ENCODE data around the gene DPP9.

DNA sequence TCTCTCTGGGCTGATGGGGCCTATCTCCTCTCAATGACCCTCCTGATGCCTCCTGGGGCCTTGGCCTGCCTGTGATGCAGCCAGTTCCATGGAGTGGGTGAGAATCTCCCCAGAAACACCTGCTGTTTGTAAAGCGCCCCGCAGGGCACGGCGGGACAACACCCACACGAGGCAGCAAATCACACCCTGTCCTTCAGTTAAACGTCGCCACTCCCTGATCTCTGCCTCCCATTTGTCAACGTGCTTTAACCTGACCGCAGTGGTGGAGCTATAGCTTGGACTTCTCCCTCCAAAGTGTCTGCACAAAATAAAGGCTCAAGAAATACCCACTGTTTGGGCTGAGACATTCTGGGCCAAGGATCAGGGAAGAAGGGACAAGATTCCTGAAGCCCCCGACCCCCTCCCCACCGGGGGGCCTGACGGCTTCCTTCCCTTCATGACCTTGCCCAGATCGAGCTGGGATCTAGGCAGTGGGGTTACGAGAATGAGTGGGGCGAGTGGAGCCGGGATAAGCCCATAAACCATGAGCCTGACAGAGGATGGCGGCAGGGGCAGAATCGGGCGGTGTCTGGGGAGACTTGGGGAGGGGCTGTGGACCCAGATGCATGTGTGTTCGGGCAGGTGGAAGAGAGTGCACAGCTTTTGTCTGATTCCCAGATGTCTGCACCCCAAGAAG, 61.5 kb downstream of the DPP9 start:
- TF ChIP-seq, protein P1, sequence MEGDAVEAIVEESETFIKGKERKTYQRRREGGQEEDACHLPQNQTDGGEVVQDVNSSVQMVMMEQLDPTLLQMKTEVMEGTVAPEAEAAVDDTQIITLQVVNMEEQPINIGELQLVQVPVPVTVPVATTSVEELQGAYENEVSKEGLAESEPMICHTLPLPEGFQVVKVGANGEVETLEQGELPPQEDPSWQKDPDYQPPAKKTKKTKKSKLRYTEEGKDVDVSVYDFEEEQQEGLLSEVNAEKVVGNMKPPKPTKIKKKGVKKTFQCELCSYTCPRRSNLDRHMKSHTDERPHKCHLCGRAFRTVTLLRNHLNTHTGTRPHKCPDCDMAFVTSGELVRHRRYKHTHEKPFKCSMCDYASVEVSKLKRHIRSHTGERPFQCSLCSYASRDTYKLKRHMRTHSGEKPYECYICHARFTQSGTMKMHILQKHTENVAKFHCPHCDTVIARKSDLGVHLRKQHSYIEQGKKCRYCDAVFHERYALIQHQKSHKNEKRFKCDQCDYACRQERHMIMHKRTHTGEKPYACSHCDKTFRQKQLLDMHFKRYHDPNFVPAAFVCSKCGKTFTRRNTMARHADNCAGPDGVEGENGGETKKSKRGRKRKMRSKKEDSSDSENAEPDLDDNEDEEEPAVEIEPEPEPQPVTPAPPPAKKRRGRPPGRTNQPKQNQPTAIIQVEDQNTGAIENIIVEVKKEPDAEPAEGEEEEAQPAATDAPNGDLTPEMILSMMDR (IDR thresholded peaks at IDR 0.05) = no peak
- no peak for TF ChIP-seq ZFX (IDR thresholded peaks at IDR 0.05; ENCODE audit: borderline replicate concordance)
